ENCODE measurements around the gene CCNT1. TPM values are rescaled to one million over a fixed set of nuclear protein-coding genes. Genes with fewer than 3 reads are reported as not detected.
"Not testable (repeated sequence)": the region's sequence is repeated elsewhere in the genome, so short reads cannot be mapped to it uniquely, and the experiment has no call there.

CCNT1 gene
- polyA plus RNA-seq (ENCODE audit: insufficient read length) = 18.4 TPM

DNA sequence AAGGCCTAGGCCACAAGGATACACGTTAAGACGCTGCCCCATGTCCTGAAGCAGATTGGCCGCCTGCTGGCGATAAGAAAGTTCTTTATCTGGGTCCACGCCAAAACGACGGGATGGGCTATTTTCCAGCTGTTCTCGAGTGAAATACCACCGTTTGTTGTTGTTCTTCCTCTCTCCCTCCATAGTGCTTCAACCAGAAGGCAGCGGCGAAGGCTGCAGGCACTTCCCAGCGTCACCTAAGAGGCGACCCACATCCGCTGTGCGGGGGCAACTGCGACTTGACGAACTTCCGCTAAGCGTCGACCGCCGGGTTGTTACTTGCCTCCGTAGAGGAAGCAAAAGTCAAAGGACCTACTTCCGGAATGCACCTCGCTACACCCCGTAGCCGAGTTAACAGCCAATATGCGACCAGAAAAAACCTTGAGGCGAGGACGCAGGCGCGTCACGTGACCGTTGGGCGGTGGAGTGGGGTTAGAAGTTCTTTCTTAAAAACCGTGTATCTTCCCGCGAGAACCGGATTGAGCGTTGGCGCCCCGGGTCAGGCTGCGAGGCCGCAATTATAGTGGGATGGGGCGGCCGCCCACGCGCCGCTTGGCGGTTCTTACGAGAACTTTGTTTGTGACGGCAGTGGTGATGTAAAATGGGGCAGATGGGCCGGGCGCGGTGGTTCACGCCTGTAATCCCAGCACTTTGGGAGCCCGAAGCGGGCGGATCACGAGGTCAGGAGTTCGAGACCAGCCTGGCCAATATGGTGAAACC, at the start of gene CCNT1:
TSS of gene CCNT1 (minus strand) at position 215 of the 759 bp plus-strand sequence. CDS start at position 183, 32 bp downstream.
- DNase-seq (ENCODE audit: low read depth) = peak; percentile 100

DNA sequence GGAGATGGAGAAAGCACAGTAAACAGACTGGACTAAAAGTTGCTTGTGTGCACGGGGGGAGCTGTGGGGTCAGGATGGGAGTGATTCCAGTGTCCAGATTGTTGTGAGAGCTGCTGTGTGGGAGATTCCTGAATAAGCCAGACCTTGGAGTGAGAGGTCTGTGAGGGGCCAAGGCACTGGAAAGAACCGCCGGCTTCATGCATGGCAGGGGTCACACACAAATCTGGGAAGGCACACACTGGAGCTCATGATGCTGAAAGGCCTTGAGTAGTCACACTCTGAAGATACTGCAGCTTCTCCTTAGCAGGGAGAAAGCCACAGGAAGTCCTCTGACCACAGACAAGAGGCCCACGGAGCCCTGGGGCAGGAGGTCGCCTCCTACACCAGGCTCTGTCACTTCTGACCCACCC, 49.3 kb upstream of the CCNT1 start:
- DNase-seq (ENCODE audit: low read depth) = no peak

GRCh38 chr12:48764521-48764920, 48.0 kb upstream of the CCNT1 start:
- DNase-seq (ENCODE audit: low read depth) = no peak

- no peak for DNase-seq (ENCODE audit: low read depth)
These were observed 42.2 kb upstream of the CCNT1 start for GRCh38 chr12:48758737-48759136.

- no peak for DNase-seq (ENCODE audit: low read depth)
These were observed 41.7 kb upstream of the CCNT1 start for GRCh38 chr12:48758186-48758585.

DNA sequence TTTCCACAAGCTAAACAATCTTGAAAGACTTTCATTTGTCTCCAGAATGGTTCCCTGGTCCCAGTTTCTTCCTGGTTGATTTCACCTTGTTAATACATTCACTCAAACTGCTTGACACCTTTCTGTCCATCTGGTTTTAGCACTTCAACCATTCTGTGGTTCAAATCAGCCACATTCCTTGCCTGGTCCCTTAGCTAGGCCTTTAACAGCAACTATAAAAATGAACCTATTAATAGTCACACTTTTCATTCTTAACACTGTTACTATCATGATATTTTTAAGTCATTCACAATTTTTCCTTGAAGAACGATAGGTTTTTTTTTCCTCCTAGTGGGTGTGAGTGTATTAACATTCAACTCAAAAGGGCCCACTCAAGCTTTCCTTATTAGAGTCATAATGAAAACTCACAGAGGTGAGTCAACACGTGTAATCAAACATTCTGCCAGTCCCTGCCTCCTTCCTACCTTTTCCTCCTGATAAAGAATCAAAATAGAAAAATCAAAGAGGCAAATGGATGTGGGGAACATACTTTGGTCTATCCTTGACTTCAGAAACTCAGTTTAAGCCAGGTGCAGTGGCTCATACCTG, 34.4 kb upstream of the CCNT1 start:
- DNase-seq (ENCODE audit: low read depth) = no peak

GRCh38 chr12:48750215-48750614, 33.7 kb upstream of the CCNT1 start:
- no peak for DNase-seq (ENCODE audit: low read depth)

GRCh38 chr12:48744251-48745008, 27.9 kb upstream of the CCNT1 start:
- DNase-seq (ENCODE audit: low read depth) = no peak

GRCh38 chr12:48739618-48740269, 23.2 kb upstream of the CCNT1 start:
- no peak for DNase-seq (ENCODE audit: low read depth)

DNA sequence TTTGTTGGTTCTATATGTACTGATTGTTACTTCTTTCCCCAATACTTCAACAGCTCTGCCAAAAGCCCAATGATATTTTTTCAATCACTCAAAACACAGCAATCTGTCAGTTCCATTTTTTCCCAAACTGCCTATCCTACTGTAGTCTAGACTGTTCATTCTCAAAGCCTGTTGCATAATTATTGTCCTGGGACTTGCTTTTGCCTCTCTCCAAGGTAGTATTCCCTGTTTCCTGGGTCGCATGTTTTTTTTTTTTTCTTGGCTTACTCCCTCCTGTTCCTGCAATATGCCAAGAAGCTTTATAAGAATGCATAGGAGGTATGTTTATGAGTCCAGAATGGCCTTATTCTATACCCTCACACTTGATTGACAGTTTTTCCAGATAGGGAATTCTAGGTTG, 19.9 kb upstream of the CCNT1 start:
- no peak for DNase-seq (ENCODE audit: low read depth)

GRCh38 chr12:48728807-48729206, 12.3 kb upstream of the CCNT1 start:
- no peak for DNase-seq (ENCODE audit: low read depth)

DNA sequence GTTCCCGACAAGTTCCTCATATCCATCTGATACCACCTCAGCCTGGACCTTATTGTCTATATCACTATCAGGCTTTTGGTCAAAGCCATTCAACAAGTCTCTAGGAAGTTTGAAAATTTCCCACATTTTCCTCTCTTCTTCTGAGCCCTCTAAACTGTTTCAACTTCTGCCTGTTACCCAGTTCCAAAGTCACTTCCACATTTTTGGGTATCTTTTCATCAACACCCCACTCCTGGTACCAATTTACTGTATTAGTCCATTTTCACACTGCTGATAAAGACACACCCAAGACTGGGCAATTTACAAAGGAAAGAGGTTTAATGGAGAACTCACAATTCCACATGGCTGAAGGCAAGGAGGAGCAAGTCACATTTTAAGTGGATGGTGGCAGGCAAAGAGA, 4.2 kb upstream of the CCNT1 start:
- DNase-seq (ENCODE audit: low read depth) = not testable (repeated sequence)

DNA sequence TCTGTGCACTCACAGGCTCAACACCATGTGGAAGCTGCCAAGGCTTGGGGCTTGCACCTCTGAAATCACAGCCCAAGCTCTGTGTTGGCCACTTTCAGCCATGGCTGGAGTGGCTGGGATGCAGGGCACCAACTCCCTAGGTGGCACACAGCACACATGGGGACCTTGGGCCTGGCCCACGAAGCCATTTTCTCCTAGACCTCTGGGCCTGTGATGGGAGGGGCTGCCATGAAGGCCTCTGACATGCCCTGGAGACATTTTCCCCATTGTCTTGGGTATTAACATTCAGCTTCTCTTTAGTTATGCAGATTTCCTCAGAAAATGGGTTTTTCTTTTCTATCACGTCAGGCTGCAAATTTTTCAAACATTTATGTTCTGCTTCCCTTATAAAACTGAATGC, 3.7 kb upstream of the CCNT1 start:
- not testable (repeated sequence) for DNase-seq (ENCODE audit: low read depth)

- not testable (repeated sequence) for DNase-seq (ENCODE audit: low read depth)
These were observed 2.5 kb upstream of the CCNT1 start for GRCh38 chr12:48719002-48719401.

- no peak for DNase-seq (ENCODE audit: low read depth)
These were observed 767 bp upstream of the CCNT1 start for GRCh38 chr12:48717252-48717695.

DNA sequence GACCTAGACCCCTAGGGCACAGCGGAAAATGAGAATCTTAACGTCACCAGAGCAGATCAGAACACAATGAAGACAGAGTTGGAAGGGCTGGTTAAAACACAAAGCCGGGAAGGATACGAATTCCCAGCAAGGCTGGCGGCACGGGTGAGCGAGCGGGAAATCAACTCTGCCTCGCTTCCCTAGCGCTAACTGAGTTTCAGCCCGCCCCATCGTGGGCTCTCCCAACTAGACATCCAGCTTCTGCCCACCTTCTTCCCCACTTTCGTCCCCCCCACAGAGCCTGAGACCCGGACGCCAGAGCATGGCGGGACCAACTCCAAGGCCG, 377 bp downstream of the CCNT1 start:
- DNase-seq (ENCODE audit: low read depth) = no peak

DNA sequence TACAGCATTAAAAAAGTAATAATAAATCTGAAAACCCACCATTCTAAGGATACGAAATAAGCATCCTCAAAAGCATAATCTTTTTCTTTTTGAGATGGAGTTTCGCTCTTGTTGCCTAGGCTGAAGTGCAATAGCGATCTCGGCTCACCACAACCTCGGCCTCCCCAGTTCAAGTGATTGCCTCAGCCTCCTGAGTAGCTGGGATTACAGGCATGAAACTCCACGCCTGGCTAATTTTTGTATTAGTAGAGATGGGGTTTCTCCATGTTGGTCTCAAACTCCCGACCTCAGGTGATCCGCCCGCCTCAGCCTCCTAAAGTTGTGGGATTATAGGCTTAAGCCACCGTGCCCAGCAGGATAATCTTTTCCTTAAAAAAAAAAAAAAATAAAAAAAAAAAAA, 4.3 kb downstream of the CCNT1 start:
- no peak for DNase-seq (ENCODE audit: low read depth)

DNA sequence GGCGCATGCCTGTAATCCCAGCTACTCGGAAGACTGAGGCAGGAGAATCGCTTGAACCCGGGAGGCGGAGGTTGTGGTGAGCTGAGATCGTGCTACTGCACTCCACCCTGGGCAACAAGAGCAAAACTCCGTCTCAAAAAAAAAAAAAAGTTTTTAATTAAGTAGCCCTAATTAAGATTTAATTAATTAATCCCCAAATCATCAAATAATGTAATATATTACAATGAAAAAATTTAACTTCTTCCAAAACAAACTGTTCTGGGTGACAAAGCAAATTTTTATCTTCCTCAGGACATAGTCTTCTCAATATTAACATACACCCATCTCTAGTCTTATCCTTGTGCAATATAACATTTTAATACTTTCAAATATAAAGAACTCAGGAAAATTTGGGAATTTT, 17.7 kb downstream of the CCNT1 start:
- DNase-seq (ENCODE audit: low read depth) = not testable (repeated sequence)

DNA sequence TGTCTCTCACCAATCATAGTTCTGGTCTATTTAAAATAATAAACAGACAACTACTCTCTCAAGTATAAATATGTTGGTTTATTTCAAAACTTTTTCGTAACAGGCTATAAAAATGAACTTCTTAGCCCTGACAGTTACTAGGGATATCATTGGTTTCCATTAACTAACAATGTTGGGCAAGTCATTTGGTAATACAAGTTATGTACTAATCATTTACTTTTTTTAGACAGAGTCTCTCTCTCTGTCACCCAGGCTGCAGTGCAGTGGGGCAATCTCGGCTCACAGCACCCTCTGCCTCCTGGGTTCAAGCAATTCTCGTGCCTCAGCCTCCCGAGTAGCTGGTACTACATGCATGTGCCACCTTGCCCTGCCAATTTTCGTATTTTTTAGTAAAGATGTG, 19.9 kb downstream of the CCNT1 start:
- DNase-seq (ENCODE audit: low read depth) = no peak

DNA sequence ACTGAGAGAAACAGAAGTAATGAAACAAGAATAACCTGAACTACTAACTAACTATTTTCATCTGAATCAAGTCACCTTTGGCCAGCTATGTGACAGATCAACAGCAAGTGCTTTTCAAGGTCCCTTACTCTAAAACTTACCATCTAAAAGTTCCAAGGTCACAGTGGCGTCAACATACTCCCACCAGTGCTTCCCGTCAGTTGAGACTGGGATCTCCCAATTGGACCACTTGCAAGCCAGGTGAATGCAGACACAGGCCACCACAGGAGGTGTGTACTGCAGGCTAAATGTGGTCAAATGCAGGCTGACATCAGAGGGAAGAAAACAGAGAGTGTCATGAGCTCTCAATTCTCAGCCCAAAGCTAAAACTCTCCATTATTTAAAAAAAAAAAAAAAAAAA, 20.6 kb downstream of the CCNT1 start:
- DNase-seq (ENCODE audit: low read depth) = no peak

DNA sequence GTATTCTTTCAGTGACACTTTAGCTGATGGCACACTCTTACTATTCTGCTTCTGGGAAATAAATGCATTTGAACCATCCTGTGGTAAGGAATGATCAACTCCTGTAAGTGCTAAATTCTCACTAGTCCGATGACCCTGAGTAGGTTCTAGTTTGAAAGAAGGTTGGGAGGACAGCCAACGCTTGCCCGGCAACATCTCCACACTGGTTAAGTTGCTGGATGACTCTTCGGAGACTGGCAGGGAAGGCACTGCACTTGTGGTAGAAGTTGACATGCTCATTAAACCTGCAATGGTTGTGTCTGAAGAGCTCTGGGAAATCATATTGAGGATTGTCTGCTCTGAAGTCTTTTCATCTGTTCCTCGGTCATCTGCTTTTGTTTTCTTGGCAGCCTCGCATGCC, 22.5 kb downstream of the CCNT1 start:
- DNase-seq (ENCODE audit: low read depth) = no peak

DNA sequence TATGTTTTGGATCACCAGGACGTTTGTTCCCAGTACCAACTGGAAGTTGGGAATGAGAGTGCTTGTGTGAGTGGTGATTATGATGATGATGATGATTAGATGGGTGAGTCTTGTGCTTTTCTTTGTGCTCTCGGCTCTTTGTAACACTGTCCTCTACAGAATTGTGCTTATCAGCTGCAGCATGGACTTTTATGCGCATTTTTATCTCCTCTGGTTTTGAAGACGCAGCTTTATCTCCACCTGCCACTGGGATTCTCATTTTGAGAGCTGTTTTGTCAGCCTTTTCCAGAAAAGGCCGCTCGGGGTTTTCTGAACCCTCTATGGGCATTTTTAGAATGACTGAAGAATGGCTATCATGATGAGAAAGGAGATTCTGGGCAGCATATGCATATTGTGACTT, 22.9 kb downstream of the CCNT1 start:
- DNase-seq (ENCODE audit: low read depth) = no peak

Measured in forelimb muscle (tissue), 1 donor.